A549 (cell line): ENCODE measurements around the gene SGSH. TPM values are rescaled to one million over a fixed set of nuclear protein-coding genes. Genes with fewer than 3 reads are reported as not detected.

ENCODE experiments used
- ATAC-seq, 2 experiments: fragments of 200-7000 bp in 1 of 2; fragments of >200 bp in 1 of 2; cut with Nextera tagmentation in 1 of 2; cut with Tn5 transposase in 1 of 2; 3 replicates each; pipeline versions ENCODE4 v1.8.0 to v1.9.1; 2018 to 2020; ENCODE audit warnings: mild to moderate bottlenecking in 1 of 2, moderate library complexity in 1 of 2
- CTCF ChIA-PET: fragments of 300-600 bp; sonication (Branson Sonifier 250); formaldehyde crosslinking; extraction: SDS; loops from one replicate; lab custom pipeline; 2021; ENCODE audit warnings: antibody characterized with exemption, inconsistent platforms; lab: Yijun Ruan, JAX
- POLR2A ChIA-PET: fragments of 350-600 bp; formaldehyde crosslinking; extraction: SDS; loops from one replicate; lab custom pipeline; 2021; ENCODE audit warnings: antibody characterized with exemption, inconsistent platforms; lab: Yijun Ruan, JAX
- DNase-seq, 2 experiments: peaks; one replicate each; pipeline versions ENCODE4 v3.0.0 to v3.0.0-alpha.2; 2011 to 2016; ENCODE audit warnings: low read depth in 1 of 2, low spot score in 1 of 2
- FAIRE-seq: peaks from 2 replicates; lab custom pipeline; 2011; peaks lifted over from hg19 to GRCh38; lab: Jason Lieb, UNC
- H3K27ac ChIP-seq, 2 experiments: fragments of >200 bp; sonication (Bioruptor Twin); formaldehyde crosslinking; 3 replicates each; pipeline ENCODE4 v1.5.1; 2016 to 2017
- H3K4me1 ChIP-seq: fragments of >200 bp; sonication (Bioruptor Twin); formaldehyde crosslinking; 3 replicates; pipeline ENCODE4 v1.6.1; 2016
- H3K4me2 ChIP-seq: fragments of >200 bp; sonication (Bioruptor Twin); formaldehyde crosslinking; 3 replicates; pipeline ENCODE4 v1.6.1; 2016
- H3K4me3 ChIP-seq: fragments of >200 bp; sonication (Bioruptor Twin); formaldehyde crosslinking; 3 replicates; pipeline ENCODE4 v1.5.1; 2016
- H3K9me3 ChIP-seq: fragments of >200 bp; sonication (Bioruptor Twin); formaldehyde crosslinking; 3 replicates; pipeline ENCODE4 v1.6.1; 2016
- BCL3 ChIP-seq: fragments of >200 bp; sonication (Bioruptor Twin); formaldehyde crosslinking; IDR thresholded peaks from 3 replicates; pipeline ENCODE4 v1.6.1; 2016
- BHLHE40 ChIP-seq: IDR thresholded peaks from 2 replicates; pipeline ENCODE4 v1.6.1; 2012; ENCODE audit warnings: low read depth, low read length, inconsistent platforms
- CHD2 ChIP-seq: fragments of 150-350 bp; IDR thresholded peaks from 2 replicates; pipeline ENCODE4 v1.6.1; 2014; ENCODE audit warnings: low read length; ENCODE audit not compliant: partially characterized antibody
- CHD4 ChIP-seq: fragments of 200-600 bp; sonication (generic); IDR thresholded peaks from 2 replicates; pipeline ENCODE4 v1.6.1; 2016; ENCODE audit warnings: antibody characterized with exemption, mild to moderate bottlenecking, borderline replicate concordance
- EHF ChIP-seq: fragments of 250-450 bp; sonication (Bioruptor Pico); IDR thresholded peaks from 2 replicates; pipeline ENCODE4 v1.5.0; 2020; ENCODE audit warnings: mild to moderate bottlenecking
- EHMT2 ChIP-seq: fragments of 200-600 bp; sonication (generic); IDR thresholded peaks from 2 replicates; pipeline ENCODE4 v1.6.1; 2016; ENCODE audit warnings: antibody characterized with exemption, low read depth, mild to moderate bottlenecking, moderate library complexity
- ESRRA ChIP-seq: fragments of 150-350 bp; IDR thresholded peaks from 2 replicates; pipeline ENCODE4 v1.6.1; 2014; ENCODE audit warnings: mild to moderate bottlenecking, low read length, borderline replicate concordance
- FOSB ChIP-seq: fragments of 250-450 bp; sonication (Bioruptor Pico); IDR thresholded peaks from 2 replicates; pipeline ENCODE4 v1.5.0; 2020; ENCODE audit warnings: mild to moderate bottlenecking, moderate library complexity
- FOSL2 ChIP-seq, 2 experiments: fragments of 450-650 bp in 1 of 2; fragments of >200 bp in 1 of 2; sonication (Bioruptor Twin) in 1 of 2; formaldehyde crosslinking; IDR thresholded peaks; 2 replicates each; pipeline versions ENCODE4 v1.5.0 to v1.6.1; 2016 to 2020; ENCODE audit warnings: mild to moderate bottlenecking in 1 of 2, moderate library complexity in 1 of 2
- FOXS1 ChIP-seq: fragments of 250-450 bp; sonication (Bioruptor Pico); IDR thresholded peaks from 2 replicates; pipeline ENCODE4 v1.5.0; 2020; ENCODE audit warnings: mild to moderate bottlenecking, moderate library complexity
- GATA3 ChIP-seq: IDR thresholded peaks from 2 replicates; pipeline ENCODE4 v1.6.1; 2012; ENCODE audit warnings: borderline replicate concordance
- HDAC2 ChIP-seq: fragments of 200-600 bp; sonication (generic); IDR thresholded peaks from 2 replicates; pipeline ENCODE4 v1.6.1; 2016
- HOXA7 ChIP-seq: fragments of 250-450 bp; sonication (Bioruptor Pico); IDR thresholded peaks from 2 replicates; pipeline ENCODE4 v1.5.0; 2020; ENCODE audit warnings: mild to moderate bottlenecking, moderate library complexity
- HOXB5 ChIP-seq: fragments of 250-450 bp; sonication (Bioruptor Pico); IDR thresholded peaks from 2 replicates; pipeline ENCODE4 v1.5.0; 2020; ENCODE audit warnings: mild to moderate bottlenecking, moderate library complexity
- JUN ChIP-seq, 2 experiments: fragments of >200 bp; sonication (Bioruptor Twin); formaldehyde crosslinking; IDR thresholded peaks; 2 replicates in 1 of 2; 3 replicates in 1 of 2; pipeline ENCODE4 v1.6.1; 2016 to 2017
- MAFK ChIP-seq: fragments of 450-650 bp; IDR thresholded peaks from 2 replicates; pipeline ENCODE4 v1.6.1; 2014; ENCODE audit not compliant: partially characterized antibody
- NFE2L2 ChIP-seq: fragments of 150-350 bp; conservative IDR thresholded peaks from 2 replicates; pipeline ENCODE4 v1.6.1; 2014; ENCODE audit warnings: low read length
- NPAS2 ChIP-seq: fragments of 250-450 bp; sonication (Bioruptor Pico); IDR thresholded peaks from 2 replicates; pipeline ENCODE4 v1.8.0; 2022; ENCODE audit warnings: mild to moderate bottlenecking, moderate library complexity, borderline replicate concordance
- NR3C1 ChIP-seq: fragments of >200 bp; sonication (Bioruptor Twin); formaldehyde crosslinking; IDR thresholded peaks from 3 replicates; pipeline ENCODE4 v1.6.1; 2017
- PHF8 ChIP-seq: fragments of 200-600 bp; sonication (generic); IDR thresholded peaks from 2 replicates; pipeline ENCODE4 v1.6.1; 2016; ENCODE audit warnings: low read depth, mild to moderate bottlenecking, antibody characterized with exemption, moderate library complexity, borderline replicate concordance
- POLR2AphosphoS2 ChIP-seq: conservative IDR thresholded peaks from 2 replicates; pipeline ENCODE4 v1.6.1; 2012; ENCODE audit warnings: low read length, improper control_type of control experiment, inconsistent platforms
- RARB ChIP-seq: fragments of 250-450 bp; sonication (Bioruptor Pico); IDR thresholded peaks from 2 replicates; pipeline ENCODE4 v1.8.0; 2021; ENCODE audit warnings: mild to moderate bottlenecking, moderate library complexity
- RFX5 ChIP-seq: fragments of 450-650 bp; IDR thresholded peaks from 2 replicates; pipeline ENCODE4 v1.7.1; 2014; ENCODE audit warnings: antibody characterized with exemption, mild to moderate bottlenecking, moderate library complexity
- SMC3 ChIP-seq: fragments of >200 bp; sonication (Bioruptor Twin); formaldehyde crosslinking; IDR thresholded peaks from 3 replicates; pipeline ENCODE4 v1.6.1; 2018; ENCODE audit warnings: inconsistent platforms
- ZC3H11A ChIP-seq: fragments of 450-650 bp; IDR thresholded peaks from 2 replicates; pipeline ENCODE4 v1.6.1; 2014; ENCODE audit warnings: antibody characterized with exemption, mild to moderate bottlenecking
- ZNF302 ChIP-seq: fragments of 250-450 bp; sonication (Bioruptor Pico); IDR thresholded peaks from 2 replicates; pipeline ENCODE4 v1.9.0; 2021; ENCODE audit warnings: inconsistent platforms, mild to moderate bottlenecking, moderate library complexity
- WGBS: methylation state at CpG from one replicate; pipeline ENCODE4 v1.1.6; 2017; ENCODE audit errors: missing lambda C conversion rate; 5-methylcytosine and 5-hydroxymethylcytosine counted together
- polyA plus RNA-seq, 4 experiments: library from polyadenylated mRNA; depleted of rRNA in 3 of 4; stranded (reverse); fragments of >200 nt; fragmentation: RNase III in 1 of 4; extraction: RNeasy Plus Mini Kit Qiagen cat#74134 plus additional on column Dnase treatment in 1 of 4; gene quantifications; 2 replicates in 3 of 4; 3 replicates in 1 of 4; pipeline ENCODE4 v1.2.3, GENCODE V29; 2011 to 2017
- TF ChIP-seq, protein P1 (sequence below): fragments of 250-450 bp; sonication (Bioruptor Pico); IDR thresholded peaks from 2 replicates; pipeline ENCODE4 v1.5.0; 2021; ENCODE audit warnings: mild to moderate bottlenecking, moderate library complexity, borderline replicate concordance
- TF ChIP-seq, protein P2 (sequence below): fragments of 150-350 bp; IDR thresholded peaks from 2 replicates; pipeline ENCODE4 v1.6.1; 2014; ENCODE audit warnings: low read depth, mild to moderate bottlenecking, low read length

Gene SGSH
- polyA plus RNA-seq, 2 of the 4 experiments (the other 2 are of a cell fraction) = 14.5 to 24.7 TPM

GRCh38 chr17:80218391-80218790 lies 1.7 kb downstream of the SGSH start (continued):
- TF ChIP-seq, protein P1, sequence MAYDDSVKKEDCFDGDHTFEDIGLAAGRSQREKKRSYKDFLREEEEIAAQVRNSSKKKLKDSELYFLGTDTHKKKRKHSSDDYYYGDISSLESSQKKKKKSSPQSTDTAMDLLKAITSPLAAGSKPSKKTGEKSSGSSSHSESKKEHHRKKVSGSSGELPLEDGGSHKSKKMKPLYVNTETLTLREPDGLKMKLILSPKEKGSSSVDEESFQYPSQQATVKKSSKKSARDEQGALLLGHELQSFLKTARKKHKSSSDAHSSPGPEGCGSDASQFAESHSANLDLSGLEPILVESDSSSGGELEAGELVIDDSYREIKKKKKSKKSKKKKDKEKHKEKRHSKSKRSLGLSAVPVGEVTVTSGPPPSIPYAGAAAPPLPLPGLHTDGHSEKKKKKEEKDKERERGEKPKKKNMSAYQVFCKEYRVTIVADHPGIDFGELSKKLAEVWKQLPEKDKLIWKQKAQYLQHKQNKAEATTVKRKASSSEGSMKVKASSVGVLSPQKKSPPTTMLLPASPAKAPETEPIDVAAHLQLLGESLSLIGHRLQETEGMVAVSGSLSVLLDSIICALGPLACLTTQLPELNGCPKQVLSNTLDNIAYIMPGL (CRISPR knock-in tag) = no peak
- TF ChIP-seq GATA3 = no peak
- TF ChIP-seq RFX5 = no peak
- no peak for TF ChIP-seq ESRRA
- no peak for TF ChIP-seq MAFK
- no peak for TF ChIP-seq NFE2L2
- TF ChIP-seq JUN (IDR thresholded peaks at IDR 0.05) = no peak
- TF ChIP-seq HOXA7 (CRISPR knock-in tag) = no peak
- TF ChIP-seq ZNF302 (CRISPR knock-in tag) = no peak
- TF ChIP-seq PHF8 = no peak

DNA sequence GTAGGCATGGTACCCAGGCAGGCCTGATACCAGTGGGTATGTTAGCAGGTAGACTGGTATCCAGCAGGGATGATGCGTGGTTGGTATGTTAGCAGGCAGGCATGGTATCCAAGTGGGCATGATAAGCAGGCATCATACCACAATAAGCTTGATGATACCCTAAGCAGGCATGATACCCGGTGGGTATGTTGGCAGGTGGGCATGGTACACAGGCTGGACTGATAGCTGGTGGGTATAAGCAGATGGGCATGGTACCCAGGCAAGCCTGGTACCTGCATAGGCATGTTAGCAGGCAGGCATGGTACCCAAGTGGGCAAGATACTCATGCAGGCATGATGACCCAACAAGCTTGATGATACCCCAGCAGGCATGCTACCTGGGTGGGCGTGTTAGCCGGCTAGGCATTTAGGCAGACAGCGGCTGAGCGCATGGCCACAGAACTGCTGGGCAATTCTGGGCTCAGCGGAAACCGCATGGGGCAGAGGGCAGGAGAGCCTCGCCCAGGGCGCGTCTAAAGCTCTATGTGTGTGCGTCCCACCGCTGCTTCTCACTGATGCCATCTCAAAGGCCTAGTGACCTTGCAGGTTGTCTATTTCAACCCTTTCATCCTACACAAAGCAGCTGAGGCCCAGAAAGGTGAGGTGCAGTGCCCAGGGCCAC lies 2.3 kb downstream of the SGSH start:
- TF ChIP-seq BHLHE40 (no peak), POLR2AphosphoS2 (no peak), JUN (IDR thresholded peaks at IDR 0.05) (no peak), CHD4 (no peak), EHF (CRISPR knock-in tag) (no peak), RARB (CRISPR knock-in tag) (no peak), EHMT2 (no peak), PHF8 (no peak)
- Histone ChIP-seq H3K9me3 (no peaks in the 10 kb centered on the region), H3K27ac (no peak overlapping the region), H3K4me1 (peaks cover 11% of the 10 kb centered on the region), H3K4me3 (no peak overlapping the region), H3K4me2 (no peak overlapping the region)
- no peak for FAIRE-seq
- CTCF ChIA-PET = interaction anchor here (0.6 to 2.0 kb wide), 7 partner anchors 11 to 135 kb away, joined by 3 to 7 read pairs (median 5); partner anchors contain the start of gene GAA
- ATAC-seq = no peak
- POLR2A ChIA-PET = no interaction called here
- DNase-seq = no peak
- 95% methylated on average over 13 of the region's 13 CpGs for WGBS

DNA sequence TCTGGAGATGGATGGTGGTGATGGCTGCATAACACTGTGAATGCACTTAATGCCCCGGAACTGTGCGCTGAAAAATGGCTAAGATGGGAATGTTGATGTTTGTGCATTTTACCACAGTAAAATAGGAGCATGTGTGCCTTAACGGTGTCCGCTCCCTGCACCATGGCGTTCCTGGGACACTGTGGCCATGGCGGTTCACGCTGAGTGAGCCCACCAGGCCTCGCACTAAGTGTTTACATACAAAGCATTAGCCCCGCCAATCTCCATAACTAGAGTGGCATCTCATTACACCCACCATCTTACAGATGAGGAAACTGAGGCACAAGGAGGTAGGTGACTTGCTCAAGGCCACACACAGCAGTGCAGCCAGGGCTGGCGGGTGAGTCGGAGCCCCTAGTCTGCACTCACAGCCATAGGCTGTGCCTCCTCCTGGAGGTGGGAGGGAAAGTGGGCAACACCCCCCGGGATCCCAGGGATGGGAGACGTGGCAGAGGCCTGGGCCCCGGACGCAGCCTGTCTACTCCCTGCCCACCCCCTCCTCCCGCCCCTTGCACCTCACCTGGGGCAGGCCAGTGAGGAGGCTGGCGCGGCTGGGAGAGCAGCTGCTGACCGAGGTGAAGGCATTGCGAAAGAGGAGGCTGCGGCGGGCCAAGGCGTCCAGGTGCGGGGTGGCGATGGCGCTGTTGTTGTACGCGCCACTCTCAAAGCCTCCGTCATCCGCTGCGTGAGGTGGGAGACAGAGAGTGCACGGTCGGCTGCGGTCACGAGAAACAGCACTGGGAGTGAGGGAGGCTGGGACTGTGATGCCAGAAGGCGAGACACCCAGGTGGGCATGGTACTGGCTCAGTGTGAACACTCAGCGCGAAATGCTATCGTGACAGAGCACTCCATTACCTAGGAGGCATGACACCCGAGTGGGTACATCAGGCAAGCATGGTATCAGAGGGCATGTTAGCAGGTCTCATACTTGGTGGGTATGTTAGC lies 3.4 kb downstream of the SGSH start:
- H3K4me2 ChIP-seq = no peak overlapping the region
- ChIA-PET POLR2A (no interaction called here), CTCF (interaction anchor here (0.6 to 1.6 kb wide), 4 partner anchors 65 to 208 kb away, joined by 3 to 6 read pairs (median 4); partner anchors contain the start of gene GAA)
- 94% methylated on average over 40 of the region's 40 CpGs for WGBS
- H3K27ac ChIP-seq = no peak overlapping the region
- no peak for ATAC-seq
- no peak for FAIRE-seq
- H3K4me1 ChIP-seq = peaks cover 11% of the 10 kb centered on the region
- no peak for DNase-seq
- no peak overlapping the region for H3K4me3 ChIP-seq
- no peak for TF ChIP-seq FOSB
- TF ChIP-seq BCL3 = no peak
- no peak for TF ChIP-seq HOXB5 (CRISPR knock-in tag)
- TF ChIP-seq, protein P2, sequence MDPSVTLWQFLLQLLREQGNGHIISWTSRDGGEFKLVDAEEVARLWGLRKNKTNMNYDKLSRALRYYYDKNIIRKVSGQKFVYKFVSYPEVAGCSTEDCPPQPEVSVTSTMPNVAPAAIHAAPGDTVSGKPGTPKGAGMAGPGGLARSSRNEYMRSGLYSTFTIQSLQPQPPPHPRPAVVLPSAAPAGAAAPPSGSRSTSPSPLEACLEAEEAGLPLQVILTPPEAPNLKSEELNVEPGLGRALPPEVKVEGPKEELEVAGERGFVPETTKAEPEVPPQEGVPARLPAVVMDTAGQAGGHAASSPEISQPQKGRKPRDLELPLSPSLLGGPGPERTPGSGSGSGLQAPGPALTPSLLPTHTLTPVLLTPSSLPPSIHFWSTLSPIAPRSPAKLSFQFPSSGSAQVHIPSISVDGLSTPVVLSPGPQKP = no peak
- no peak for TF ChIP-seq NFE2L2
- TF ChIP-seq ZC3H11A = no peak
- no peak for TF ChIP-seq MAFK
- TF ChIP-seq BHLHE40 = no peak
- no peak for TF ChIP-seq PHF8
- no peak for TF ChIP-seq EHMT2
- no peak for TF ChIP-seq HDAC2
- TF ChIP-seq SMC3 = no peak
- no peak for TF ChIP-seq FOSL2 (IDR thresholded peaks at IDR 0.05)
- no peak for TF ChIP-seq FOSL2 (CRISPR knock-in tag; IDR thresholded peaks at IDR 0.05)
- TF ChIP-seq FOXS1 = no peak
- TF ChIP-seq CHD4 = no peak
- TF ChIP-seq CHD2 = no peak
- no peak for TF ChIP-seq NPAS2 (CRISPR knock-in tag)
- TF ChIP-seq ESRRA = no peak
- no peak for TF ChIP-seq NR3C1
- H3K9me3 ChIP-seq = no peaks in the 10 kb centered on the region
